ENCODE data around the gene PROZ.

Gene PROZ

DNA sequence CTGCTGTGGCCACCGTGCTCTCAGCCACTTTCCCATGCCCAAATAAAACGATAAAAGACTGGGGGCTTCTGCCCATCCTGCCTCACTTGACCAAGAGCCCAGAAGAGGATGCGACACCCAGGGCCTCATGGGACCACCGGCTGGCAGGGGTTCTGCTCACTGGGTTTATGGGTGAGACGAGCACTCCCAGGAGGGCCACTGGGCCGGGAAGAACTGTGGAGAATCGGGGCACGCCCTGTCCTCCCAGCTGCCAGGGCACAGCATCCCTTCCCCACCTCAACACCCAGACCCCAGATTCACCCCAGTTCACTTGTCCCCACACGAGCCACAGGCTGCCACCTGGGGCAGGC is 40.6 kb upstream of the PROZ start:
- no peak for DNase-seq (ENCODE audit: low read depth)
- no peak for TF ChIP-seq CTCF (conservative IDR thresholded peaks at IDR 0.05; ENCODE audit: low read depth, low read length)
- no peak overlapping the region for H3K4me3 ChIP-seq (ENCODE audit: low read depth, low read length)

DNA sequence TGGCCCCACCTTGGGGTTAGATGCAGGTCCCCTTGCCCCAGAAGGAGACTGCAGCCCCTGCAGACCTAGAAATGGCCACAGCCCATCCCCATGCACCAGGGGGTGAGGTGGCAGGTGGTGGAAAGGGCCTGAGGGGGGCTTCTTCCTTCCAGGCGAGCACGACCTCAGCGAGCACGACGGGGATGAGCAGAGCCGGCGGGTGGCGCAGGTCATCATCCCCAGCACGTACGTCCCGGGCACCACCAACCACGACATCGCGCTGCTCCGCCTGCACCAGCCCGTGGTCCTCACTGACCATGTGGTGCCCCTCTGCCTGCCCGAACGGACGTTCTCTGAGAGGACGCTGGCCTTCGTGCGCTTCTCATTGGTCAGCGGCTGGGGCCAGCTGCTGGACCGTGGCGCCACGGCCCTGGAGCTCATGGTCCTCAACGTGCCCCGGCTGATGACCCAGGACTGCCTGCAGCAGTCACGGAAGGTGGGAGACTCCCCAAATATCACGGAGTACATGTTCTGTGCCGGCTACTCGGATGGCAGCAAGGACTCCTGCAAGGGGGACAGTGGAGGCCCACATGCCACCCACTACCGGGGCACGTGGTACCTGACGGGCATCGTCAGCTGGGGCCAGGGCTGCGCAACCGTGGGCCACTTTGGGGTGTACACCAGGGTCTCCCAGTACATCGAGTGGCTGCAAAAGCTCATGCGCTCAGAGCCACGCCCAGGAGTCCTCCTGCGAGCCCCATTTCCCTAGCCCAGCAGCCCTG is 40.0 kb upstream of the PROZ start:
- no peak for DNase-seq (ENCODE audit: low read depth)
- H3K4me3 ChIP-seq (ENCODE audit: low read depth, low read length) = no peak overlapping the region

GRCh38 chr13:113119166-113119821 is 39.2 kb upstream of the PROZ start:
- no peak overlapping the region for H3K4me3 ChIP-seq (ENCODE audit: low read depth, low read length)
- no peak for TF ChIP-seq CTCF (conservative IDR thresholded peaks at IDR 0.05; ENCODE audit: low read depth, low read length)
- DNase-seq (ENCODE audit: low read depth) = no peak

More for the DNA sequence above, 40.0 kb upstream of the PROZ start:
- TF ChIP-seq CTCF (conservative IDR thresholded peaks at IDR 0.05; ENCODE audit: low read depth, low read length) = no peak

DNA sequence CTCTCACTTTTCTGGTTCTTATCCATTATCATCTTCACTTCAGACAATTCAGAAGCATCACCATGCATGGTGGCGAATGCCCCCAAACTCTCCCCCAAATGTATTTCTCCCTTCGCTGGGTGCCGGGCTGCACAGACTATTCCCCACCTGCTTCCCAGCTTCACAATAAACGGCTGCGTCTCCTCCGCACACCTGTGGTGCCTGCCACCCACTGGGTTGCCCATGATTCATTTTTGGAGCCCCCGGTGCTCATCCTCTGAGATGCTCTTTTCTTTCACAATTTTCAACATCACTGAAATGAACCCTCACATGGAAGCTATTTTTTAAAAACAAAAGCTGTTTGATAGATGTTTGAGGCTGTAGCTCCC is 38.6 kb upstream of the PROZ start:
- TF ChIP-seq CTCF (conservative IDR thresholded peaks at IDR 0.05; ENCODE audit: low read depth, low read length) = no peak
- H3K4me3 ChIP-seq (ENCODE audit: low read depth, low read length) = no peak overlapping the region
- no peak for DNase-seq (ENCODE audit: low read depth)

- no peak overlapping the region for H3K4me3 ChIP-seq (ENCODE audit: low read depth, low read length)
- no peak for TF ChIP-seq CTCF (conservative IDR thresholded peaks at IDR 0.05; ENCODE audit: low read depth, low read length)
- no peak for DNase-seq (ENCODE audit: low read depth)
Observed at GRCh38 chr13:113120300-113121182, 37.9 kb upstream of the PROZ start.

GRCh38 chr13:113121183-113121927 is 37.1 kb upstream of the PROZ start:
- no peak for TF ChIP-seq CTCF (conservative IDR thresholded peaks at IDR 0.05; ENCODE audit: low read depth, low read length)

More at GRCh38 chr13:113121183-113121927, 37.1 kb upstream of the PROZ start:
- H3K4me3 ChIP-seq (ENCODE audit: low read depth, low read length) = no peak overlapping the region
- DNase-seq (ENCODE audit: low read depth) = no peak
